SK-N-SH treated with all-trans-retinoic acid at 6 μM for 48 hours (cell line): ENCODE data around the gene CALN1.

Experiments used
- ATAC-seq: fragments of 200-7000 bp; cut with Tn5 transposase; 3 replicates; pipeline ENCODE4 v1.9.1; 2020; ENCODE audit warnings: mild to moderate bottlenecking, moderate library complexity
- ARNTL ChIP-seq: fragments of 450-650 bp; formaldehyde crosslinking; IDR thresholded peaks from 2 replicates; pipeline ENCODE4 v1.5.0; 2020; ENCODE audit warnings: low read depth, mild to moderate bottlenecking, moderate library complexity, borderline replicate concordance
- BACH2 ChIP-seq: fragments of 250-450 bp; sonication (Bioruptor Pico); IDR thresholded peaks from 2 replicates; pipeline ENCODE4 v1.9.0; 2021; ENCODE audit warnings: mild to moderate bottlenecking, borderline replicate concordance
- CSDC2 ChIP-seq: fragments of 250-450 bp; sonication (Bioruptor Pico); IDR thresholded peaks from 2 replicates; pipeline ENCODE4 v1.5.0; 2020; ENCODE audit warnings: mild to moderate bottlenecking, moderate library complexity
- ESRRG ChIP-seq: fragments of 250-450 bp; sonication (Bioruptor Pico); IDR thresholded peaks from 2 replicates; pipeline ENCODE4 v1.6.1; 2021; ENCODE audit warnings: mild to moderate bottlenecking
- GLIS3 ChIP-seq: fragments of 250-450 bp; sonication (Bioruptor Pico); IDR thresholded peaks from 2 replicates; pipeline ENCODE4 v1.5.0; 2020; ENCODE audit warnings: mild to moderate bottlenecking, moderate library complexity
- OSR1 ChIP-seq: fragments of 250-450 bp; sonication (Bioruptor Pico); IDR thresholded peaks from 2 replicates; pipeline ENCODE4 v1.8.0; 2022; ENCODE audit warnings: moderate library complexity, mild to moderate bottlenecking, inconsistent platforms
- RARB ChIP-seq: fragments of 250-450 bp; sonication (Bioruptor Pico); IDR thresholded peaks from 2 replicates; pipeline ENCODE4 v1.8.0; 2021; ENCODE audit warnings: mild to moderate bottlenecking, moderate library complexity
- TCF4 ChIP-seq: fragments of 250-450 bp; sonication (Bioruptor Pico); IDR thresholded peaks from 2 replicates; pipeline ENCODE4 v1.8.0; 2021; ENCODE audit warnings: mild to moderate bottlenecking, moderate library complexity, borderline replicate concordance
- ZNF70 ChIP-seq: fragments of 450-650 bp; formaldehyde crosslinking; IDR thresholded peaks from 2 replicates; pipeline ENCODE4 v1.5.0; 2020; ENCODE audit warnings: mild to moderate bottlenecking, moderate library complexity
- TF ChIP-seq, protein P1 (sequence below): fragments of 250-450 bp; sonication (Bioruptor Pico); IDR thresholded peaks from 2 replicates; pipeline ENCODE4 v1.5.0; 2020; ENCODE audit warnings: mild to moderate bottlenecking, moderate library complexity
- TF ChIP-seq, protein P2 (sequence below): fragments of 250-450 bp; sonication (Bioruptor Pico); IDR thresholded peaks from 2 replicates; pipeline ENCODE4 v1.5.1; 2020; ENCODE audit warnings: low read depth, mild to moderate bottlenecking, moderate library complexity
- TF ChIP-seq, protein P3 (sequence below): fragments of 250-450 bp; sonication (Bioruptor Pico); IDR thresholded peaks from 2 replicates; pipeline ENCODE4 v1.8.0; 2021; ENCODE audit warnings: low read depth, mild to moderate bottlenecking, moderate library complexity, borderline replicate concordance
- TF ChIP-seq, protein P4 (sequence below): fragments of 250-450 bp; sonication (Bioruptor Pico); IDR thresholded peaks from 2 replicates; pipeline ENCODE4 v1.8.0; 2020; ENCODE audit warnings: mild to moderate bottlenecking, moderate library complexity, borderline replicate concordance

The CALN1 gene

DNA sequence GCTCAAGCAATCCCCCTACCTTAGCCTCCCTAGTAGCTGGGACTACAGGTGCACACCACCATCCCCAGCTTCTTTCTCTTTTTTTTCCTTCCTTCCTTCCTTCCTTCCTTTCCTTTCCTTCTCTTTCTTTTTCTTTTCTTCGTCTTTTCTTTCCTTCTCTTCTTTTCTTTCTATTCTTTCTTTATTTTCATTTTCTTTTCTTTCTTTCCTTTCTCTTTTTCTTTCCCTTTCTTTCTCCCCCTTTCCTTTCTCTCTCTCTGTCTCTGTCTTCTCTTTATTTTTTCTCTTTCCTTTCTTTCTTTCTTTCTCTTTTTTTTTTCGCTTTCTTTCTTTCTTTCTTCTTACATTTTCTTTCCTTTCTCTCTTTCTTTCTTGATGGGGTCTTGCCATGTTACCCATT lies 658.9 kb downstream of the CALN1 start (continued):
- TF ChIP-seq, protein P1, sequence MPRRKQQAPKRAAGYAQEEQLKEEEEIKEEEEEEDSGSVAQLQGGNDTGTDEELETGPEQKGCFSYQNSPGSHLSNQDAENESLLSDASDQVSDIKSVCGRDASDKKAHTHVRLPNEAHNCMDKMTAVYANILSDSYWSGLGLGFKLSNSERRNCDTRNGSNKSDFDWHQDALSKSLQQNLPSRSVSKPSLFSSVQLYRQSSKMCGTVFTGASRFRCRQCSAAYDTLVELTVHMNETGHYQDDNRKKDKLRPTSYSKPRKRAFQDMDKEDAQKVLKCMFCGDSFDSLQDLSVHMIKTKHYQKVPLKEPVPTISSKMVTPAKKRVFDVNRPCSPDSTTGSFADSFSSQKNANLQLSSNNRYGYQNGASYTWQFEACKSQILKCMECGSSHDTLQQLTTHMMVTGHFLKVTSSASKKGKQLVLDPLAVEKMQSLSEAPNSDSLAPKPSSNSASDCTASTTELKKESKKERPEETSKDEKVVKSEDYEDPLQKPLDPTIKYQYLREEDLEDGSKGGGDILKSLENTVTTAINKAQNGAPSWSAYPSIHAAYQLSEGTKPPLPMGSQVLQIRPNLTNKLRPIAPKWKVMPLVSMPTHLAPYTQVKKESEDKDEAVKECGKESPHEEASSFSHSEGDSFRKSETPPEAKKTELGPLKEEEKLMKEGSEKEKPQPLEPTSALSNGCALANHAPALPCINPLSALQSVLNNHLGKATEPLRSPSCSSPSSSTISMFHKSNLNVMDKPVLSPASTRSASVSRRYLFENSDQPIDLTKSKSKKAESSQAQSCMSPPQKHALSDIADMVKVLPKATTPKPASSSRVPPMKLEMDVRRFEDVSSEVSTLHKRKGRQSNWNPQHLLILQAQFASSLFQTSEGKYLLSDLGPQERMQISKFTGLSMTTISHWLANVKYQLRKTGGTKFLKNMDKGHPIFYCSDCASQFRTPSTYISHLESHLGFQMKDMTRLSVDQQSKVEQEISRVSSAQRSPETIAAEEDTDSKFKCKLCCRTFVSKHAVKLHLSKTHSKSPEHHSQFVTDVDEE (CRISPR knock-in tag) = no peak
- TF ChIP-seq, all 23 proteins: peak for 0

DNA sequence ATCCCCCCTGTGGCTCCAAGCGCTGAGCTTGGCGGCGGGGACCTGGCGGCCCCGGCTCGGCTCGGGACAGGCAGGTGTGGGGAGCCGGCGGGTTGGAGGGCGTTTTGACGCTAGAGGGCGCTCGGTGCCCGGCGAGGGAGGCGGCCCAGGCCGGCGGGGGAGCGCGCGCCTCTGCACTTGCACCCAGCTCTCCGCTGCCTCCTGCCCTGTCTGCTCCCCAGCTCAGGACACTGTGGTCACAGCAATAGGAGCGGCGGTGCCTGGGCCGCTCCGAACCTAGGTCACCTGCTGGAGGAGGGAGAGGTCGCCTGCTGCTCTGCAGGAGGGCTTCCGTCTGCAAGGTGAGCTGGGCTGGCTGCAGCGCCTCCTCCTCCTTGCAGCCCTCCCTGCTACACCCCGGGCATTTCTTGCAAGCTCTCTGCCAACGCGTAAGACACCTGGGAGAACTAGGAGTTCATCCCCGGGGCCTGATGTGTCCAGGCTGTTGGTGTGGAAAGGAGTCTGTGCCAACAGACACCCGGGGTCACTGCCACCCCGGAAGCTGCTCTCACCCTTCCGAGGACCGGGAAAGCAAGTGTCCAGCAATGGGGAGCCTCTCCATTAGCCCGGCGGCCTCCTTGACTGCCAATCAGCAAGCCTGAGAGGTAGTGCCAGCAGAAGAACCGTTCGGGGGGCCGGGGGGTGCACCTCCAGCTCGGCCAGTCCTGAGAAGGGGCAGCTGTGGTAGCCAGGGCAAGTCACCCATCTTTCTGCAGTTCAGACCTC lies 659.8 kb downstream of the CALN1 start:
- peak; percentile 97 for ATAC-seq
- TF ChIP-seq, protein P2, sequence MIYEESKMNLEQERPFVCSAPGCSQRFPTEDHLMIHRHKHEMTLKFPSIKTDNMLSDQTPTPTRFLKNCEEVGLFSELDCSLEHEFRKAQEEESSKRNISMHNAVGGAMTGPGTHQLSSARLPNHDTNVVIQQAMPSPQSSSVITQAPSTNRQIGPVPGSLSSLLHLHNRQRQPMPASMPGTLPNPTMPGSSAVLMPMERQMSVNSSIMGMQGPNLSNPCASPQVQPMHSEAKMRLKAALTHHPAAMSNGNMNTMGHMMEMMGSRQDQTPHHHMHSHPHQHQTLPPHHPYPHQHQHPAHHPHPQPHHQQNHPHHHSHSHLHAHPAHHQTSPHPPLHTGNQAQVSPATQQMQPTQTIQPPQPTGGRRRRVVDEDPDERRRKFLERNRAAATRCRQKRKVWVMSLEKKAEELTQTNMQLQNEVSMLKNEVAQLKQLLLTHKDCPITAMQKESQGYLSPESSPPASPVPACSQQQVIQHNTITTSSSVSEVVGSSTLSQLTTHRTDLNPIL (CRISPR knock-in tag) = no peak
- TF ChIP-seq RARB = no peak
- TF ChIP-seq ESRRG (CRISPR knock-in tag) = no peak
- TF ChIP-seq, protein P3, sequence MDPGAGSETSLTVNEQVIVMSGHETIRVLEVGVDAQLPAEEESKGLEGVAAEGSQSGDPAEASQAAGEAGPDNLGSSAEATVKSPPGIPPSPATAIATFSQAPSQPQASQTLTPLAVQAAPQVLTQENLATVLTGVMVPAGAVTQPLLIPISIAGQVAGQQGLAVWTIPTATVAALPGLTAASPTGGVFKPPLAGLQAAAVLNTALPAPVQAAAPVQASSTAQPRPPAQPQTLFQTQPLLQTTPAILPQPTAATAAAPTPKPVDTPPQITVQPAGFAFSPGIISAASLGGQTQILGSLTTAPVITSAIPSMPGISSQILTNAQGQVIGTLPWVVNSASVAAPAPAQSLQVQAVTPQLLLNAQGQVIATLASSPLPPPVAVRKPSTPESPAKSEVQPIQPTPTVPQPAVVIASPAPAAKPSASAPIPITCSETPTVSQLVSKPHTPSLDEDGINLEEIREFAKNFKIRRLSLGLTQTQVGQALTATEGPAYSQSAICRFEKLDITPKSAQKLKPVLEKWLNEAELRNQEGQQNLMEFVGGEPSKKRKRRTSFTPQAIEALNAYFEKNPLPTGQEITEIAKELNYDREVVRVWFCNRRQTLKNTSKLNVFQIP (CRISPR knock-in tag) = no peak
- TF ChIP-seq GLIS3 = no peak
- no peak for TF ChIP-seq TCF4 (CRISPR knock-in tag)
- no peak for TF ChIP-seq CSDC2 (CRISPR knock-in tag)
- TF ChIP-seq, all 23 proteins: peak for 0

DNA sequence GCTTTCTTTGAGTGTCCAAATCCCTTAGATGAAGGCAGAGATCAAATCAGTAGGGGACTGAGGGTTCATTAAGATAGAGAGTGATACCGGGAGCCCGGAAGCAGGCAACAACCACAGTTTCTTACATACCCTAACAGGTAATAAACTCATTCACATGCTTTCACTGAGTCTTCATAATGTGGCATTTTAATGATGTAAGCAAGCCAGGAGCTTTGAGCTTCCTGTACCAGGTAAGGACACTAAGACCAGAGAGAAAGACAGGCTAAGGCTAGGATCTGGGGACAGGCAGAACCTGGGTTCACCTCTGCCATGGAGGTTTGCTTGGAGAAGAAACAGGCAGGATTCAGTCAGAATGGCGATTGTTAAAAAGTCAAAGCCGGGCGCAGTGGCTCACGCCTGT lies 661.8 kb downstream of the CALN1 start:
- no peak for ATAC-seq
- TF ChIP-seq, protein P3 (CRISPR knock-in tag) = no peak
- TF ChIP-seq BACH2 (CRISPR knock-in tag) = no peak
- TF ChIP-seq OSR1 (CRISPR knock-in tag) = no peak
- no peak for TF ChIP-seq ZNF70 (CRISPR knock-in tag)
- no peak for TF ChIP-seq ARNTL
- TF ChIP-seq, protein P4, sequence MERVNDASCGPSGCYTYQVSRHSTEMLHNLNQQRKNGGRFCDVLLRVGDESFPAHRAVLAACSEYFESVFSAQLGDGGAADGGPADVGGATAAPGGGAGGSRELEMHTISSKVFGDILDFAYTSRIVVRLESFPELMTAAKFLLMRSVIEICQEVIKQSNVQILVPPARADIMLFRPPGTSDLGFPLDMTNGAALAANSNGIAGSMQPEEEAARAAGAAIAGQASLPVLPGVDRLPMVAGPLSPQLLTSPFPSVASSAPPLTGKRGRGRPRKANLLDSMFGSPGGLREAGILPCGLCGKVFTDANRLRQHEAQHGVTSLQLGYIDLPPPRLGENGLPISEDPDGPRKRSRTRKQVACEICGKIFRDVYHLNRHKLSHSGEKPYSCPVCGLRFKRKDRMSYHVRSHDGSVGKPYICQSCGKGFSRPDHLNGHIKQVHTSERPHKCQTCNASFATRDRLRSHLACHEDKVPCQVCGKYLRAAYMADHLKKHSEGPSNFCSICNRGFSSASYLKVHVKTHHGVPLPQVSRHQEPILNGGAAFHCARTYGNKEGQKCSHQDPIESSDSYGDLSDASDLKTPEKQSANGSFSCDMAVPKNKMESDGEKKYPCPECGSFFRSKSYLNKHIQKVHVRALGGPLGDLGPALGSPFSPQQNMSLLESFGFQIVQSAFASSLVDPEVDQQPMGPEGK (CRISPR knock-in tag) = no peak
- no peak for TF ChIP-seq GLIS3
- TF ChIP-seq, protein P2 (CRISPR knock-in tag) = no peak

DNA sequence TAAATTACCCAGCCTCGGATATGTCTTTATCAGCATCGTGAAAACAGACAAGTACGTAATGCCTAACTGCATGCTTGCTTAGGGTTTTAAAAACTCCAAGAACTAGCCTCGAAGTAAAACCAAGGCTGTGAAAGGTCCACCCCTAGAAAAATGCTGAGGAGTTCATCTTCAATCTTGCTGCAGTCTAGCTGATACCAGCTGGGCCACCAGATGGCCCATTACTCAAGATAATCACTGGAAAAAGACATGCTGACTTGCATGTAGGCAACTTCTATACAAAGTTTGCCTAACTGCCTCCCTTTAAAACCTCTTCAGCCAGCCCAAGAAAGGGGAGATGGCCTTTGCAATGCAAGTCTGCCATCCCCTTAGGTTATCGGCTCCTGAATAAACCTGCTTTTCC lies 666.1 kb downstream of the CALN1 start:
- TF ChIP-seq, protein P3 (CRISPR knock-in tag) = no peak
- TF ChIP-seq CSDC2 (CRISPR knock-in tag) = no peak

More for the DNA sequence above, 666.1 kb downstream of the CALN1 start:
- no peak for ATAC-seq
